ENCODE measurements around the gene WNT4.

WNT4 gene

DNA sequence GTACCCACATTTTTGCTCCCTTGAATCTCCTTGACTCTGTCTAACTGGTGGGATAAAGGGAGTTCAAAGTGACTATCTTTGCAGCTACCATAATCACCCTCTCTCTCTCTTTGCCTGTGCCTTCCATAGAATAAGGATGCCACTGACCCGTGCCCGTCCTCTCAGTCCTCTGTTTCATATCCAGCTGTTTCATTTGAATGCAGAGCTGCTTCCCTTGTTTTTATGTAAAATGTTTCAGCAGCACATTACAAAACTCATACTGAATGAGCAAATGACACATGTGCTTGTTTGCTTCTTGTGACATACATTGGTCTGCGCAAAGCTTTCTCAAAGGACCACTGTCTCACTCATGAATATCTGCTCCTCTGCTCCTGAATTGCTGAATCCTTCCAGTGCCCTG lies 52.0 kb downstream of the WNT4 start:
- TF ChIP-seq, protein P1, sequence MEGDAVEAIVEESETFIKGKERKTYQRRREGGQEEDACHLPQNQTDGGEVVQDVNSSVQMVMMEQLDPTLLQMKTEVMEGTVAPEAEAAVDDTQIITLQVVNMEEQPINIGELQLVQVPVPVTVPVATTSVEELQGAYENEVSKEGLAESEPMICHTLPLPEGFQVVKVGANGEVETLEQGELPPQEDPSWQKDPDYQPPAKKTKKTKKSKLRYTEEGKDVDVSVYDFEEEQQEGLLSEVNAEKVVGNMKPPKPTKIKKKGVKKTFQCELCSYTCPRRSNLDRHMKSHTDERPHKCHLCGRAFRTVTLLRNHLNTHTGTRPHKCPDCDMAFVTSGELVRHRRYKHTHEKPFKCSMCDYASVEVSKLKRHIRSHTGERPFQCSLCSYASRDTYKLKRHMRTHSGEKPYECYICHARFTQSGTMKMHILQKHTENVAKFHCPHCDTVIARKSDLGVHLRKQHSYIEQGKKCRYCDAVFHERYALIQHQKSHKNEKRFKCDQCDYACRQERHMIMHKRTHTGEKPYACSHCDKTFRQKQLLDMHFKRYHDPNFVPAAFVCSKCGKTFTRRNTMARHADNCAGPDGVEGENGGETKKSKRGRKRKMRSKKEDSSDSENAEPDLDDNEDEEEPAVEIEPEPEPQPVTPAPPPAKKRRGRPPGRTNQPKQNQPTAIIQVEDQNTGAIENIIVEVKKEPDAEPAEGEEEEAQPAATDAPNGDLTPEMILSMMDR (IDR thresholded peaks at IDR 0.05; ENCODE audit: extremely low read depth, insufficient read depth, missing control alignments), result no peak
- in situ Hi-C loops (cut with MboI; ENCODE audit: low pct_unique_long_range_greater_than_20kb, low sequenced_read_pairs, unreplicated experiment), result no loop called here
- DNase-seq (ENCODE audit: low spot score), result no peak

DNA sequence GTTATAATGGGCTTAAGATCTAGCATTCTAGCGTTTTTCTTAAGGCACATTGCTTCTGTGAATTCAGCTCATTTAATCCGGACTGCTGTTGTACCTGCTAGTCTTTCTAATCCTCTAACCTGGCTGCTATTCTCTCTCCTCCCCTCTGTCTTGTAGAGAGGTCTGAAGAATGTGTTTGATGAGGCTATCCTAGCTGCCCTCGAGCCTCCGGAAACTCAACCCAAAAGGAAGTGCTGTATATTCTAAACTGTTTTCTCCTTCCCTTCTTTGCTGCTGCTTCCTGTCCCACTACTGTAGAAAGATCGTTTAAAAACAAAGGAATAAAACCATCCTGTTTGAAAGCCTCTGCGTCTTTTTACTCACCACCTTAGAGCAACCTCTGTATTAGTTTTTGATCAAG lies 53.1 kb downstream of the WNT4 start:
- DNase-seq (ENCODE audit: low spot score), result no peak
- in situ Hi-C loops (cut with MboI; ENCODE audit: low pct_unique_long_range_greater_than_20kb, low sequenced_read_pairs, unreplicated experiment), result no loop called here
- TF ChIP-seq, protein P1 (IDR thresholded peaks at IDR 0.05; ENCODE audit: extremely low read depth, insufficient read depth, missing control alignments), result no peak

DNA sequence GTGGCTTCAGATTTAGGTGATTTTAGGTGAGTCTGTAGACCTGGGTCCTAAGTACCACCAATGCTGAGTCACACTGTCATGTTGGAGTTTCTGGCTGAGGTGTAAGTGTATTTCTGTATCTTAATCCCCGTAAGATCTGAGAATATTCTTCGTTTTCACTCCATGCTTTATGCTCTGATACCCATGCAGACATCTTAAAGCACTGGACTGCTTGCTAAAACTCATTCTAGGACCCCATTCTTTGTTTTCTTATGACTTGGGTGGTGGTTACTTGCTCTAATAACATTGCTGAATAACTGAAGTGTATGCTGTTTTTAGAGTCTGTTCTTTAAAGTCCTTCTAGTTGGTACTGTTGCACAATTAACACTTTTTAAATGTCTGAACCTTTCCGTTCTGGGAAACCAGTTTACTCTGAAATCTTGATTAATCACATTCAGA lies 53.7 kb downstream of the WNT4 start:
- in situ Hi-C loops (cut with MboI; ENCODE audit: low pct_unique_long_range_greater_than_20kb, low sequenced_read_pairs, unreplicated experiment), result no loop called here
- TF ChIP-seq, protein P1 (IDR thresholded peaks at IDR 0.05; ENCODE audit: extremely low read depth, insufficient read depth, missing control alignments), result no peak
- no peak for DNase-seq (ENCODE audit: low spot score)

DNA sequence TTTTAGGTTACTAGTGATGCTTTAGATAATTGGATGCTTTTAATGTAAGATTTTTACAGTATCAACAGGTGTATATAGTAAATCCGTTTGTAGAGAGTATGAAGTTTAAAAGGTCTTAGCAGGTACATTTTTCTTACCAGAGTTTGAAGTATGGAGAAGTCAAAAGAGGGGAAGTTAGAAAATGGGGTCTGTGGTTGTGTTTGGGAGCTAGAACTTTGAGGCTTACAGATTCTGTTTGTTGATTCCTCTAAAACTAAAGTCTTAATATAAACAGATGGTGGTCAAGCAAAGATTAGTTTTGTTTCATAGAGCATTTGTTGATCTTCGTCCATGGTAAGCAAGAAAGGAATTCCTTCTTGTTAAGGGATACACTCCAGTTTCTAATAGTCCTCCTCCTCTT lies 54.6 kb downstream of the WNT4 start:
- in situ Hi-C loops (cut with MboI; ENCODE audit: low pct_unique_long_range_greater_than_20kb, low sequenced_read_pairs, unreplicated experiment), result no loop called here
- TF ChIP-seq, protein P1 (IDR thresholded peaks at IDR 0.05; ENCODE audit: extremely low read depth, insufficient read depth, missing control alignments), result no peak
- DNase-seq (ENCODE audit: low spot score), result no peak

DNA sequence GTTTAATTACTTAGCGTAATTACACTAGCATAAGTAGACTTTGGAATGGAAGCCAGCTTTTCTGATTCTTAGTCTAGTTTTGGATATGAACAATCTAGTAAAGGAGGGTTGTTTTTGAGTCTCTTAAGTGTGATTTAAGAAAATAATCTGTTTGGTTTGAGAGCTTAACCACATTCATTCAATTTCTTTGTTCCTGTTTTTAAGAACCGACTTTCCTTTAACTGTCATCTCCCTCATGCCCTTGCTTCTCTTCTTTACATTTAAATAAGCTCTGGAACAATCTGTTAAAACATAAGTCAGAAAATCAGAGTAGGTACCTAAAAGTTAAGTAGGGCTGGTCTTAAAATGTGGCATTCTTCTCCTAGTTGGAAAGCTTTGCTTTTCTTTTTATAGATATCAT lies 62.7 kb downstream of the WNT4 start:
- in situ Hi-C loops (cut with MboI; ENCODE audit: low pct_unique_long_range_greater_than_20kb, low sequenced_read_pairs, unreplicated experiment), result no loop called here
- DNase-seq (ENCODE audit: low spot score), result no peak
- TF ChIP-seq, protein P1 (IDR thresholded peaks at IDR 0.05; ENCODE audit: extremely low read depth, insufficient read depth, missing control alignments), result no peak

DNA sequence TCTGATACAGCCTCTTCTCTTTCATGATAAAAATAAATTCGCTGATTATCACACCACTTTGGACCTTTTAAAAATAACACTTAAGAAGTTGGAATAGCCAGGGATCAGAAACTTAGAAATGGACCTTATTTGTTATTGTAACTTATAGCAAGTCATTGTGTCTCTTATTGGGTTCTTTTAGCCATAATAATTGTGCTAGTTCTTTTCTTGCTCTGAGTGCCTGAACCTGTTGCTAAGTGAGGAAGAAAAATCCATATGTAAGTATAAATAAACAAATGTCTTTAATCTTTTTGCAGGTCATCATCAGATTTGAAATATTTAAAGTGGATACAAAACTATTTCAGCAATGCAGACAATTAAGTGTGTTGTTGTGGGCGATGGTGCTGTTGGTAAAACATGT lies 64.8 kb downstream of the WNT4 start:
- no peak for DNase-seq (ENCODE audit: low spot score)
- in situ Hi-C loops (cut with MboI; ENCODE audit: low pct_unique_long_range_greater_than_20kb, low sequenced_read_pairs, unreplicated experiment), result no loop called here
- TF ChIP-seq, protein P1 (IDR thresholded peaks at IDR 0.05; ENCODE audit: extremely low read depth, insufficient read depth, missing control alignments), result no peak

DNA sequence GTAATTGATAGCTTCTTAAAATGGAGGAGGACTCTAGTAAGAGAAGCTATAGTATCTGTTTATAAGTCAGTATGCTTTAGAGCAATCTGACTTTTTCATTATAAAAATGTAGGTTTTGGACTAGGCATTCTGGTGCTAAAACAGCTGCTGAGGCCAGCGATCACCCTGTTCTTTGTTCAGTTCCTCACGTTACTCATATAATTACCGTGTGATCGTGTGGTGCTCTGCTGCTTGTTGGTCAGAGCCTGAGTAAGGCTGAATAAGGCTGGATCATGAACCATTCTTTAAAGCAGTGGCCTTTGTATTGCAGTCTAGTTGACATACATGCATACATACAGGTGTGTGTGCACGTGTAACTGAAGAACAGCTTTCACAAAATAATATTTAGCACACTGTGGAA lies 65.2 kb downstream of the WNT4 start:
- DNase-seq (ENCODE audit: low spot score), result no peak
- in situ Hi-C loops (cut with MboI; ENCODE audit: low pct_unique_long_range_greater_than_20kb, low sequenced_read_pairs, unreplicated experiment), result no loop called here
- TF ChIP-seq, protein P1 (IDR thresholded peaks at IDR 0.05; ENCODE audit: extremely low read depth, insufficient read depth, missing control alignments), result no peak
